Hepatocyte (in vitro differentiated cells): ENCODE data around the gene SCRT2.

Source experiments
- CTCF ChIP-seq: fragments of 200-600 bp; sonication (generic); IDR thresholded peaks from 2 replicates; pipeline ENCODE4 v1.5.1; 2016; ENCODE audit warnings: antibody characterized with exemption, mild to moderate bottlenecking; ENCODE audit not compliant: poor library complexity
- EZH2 ChIP-seq: fragments of 200-600 bp; sonication (generic); IDR thresholded peaks from 2 replicates; pipeline ENCODE4 v1.6.1; 2016; ENCODE audit warnings: antibody characterized with exemption, mild to moderate bottlenecking, borderline replicate concordance
- EZH2phosphoT487 ChIP-seq: fragments of 200-600 bp; sonication (generic); IDR thresholded peaks from one replicate; pipeline ENCODE4 v1.6.1; 2018; ENCODE audit warnings: antibody characterized with exemption, mild to moderate bottlenecking, low read depth, moderate library complexity; ENCODE audit not compliant: unreplicated experiment, severe bottlenecking

- TF ChIP-seq CTCF = no peak
- no peak for TF ChIP-seq EZH2
- no peak for TF ChIP-seq EZH2phosphoT487
These were observed 13.2 kb upstream of the SCRT2 start for GRCh38 chr20:688809-689212.
